ENCODE measurements around the gene TEDC2.
A peak's percentile ranks its signal among the peaks of the same experiment; 100 is the strongest.

Gene TEDC2

DNA sequence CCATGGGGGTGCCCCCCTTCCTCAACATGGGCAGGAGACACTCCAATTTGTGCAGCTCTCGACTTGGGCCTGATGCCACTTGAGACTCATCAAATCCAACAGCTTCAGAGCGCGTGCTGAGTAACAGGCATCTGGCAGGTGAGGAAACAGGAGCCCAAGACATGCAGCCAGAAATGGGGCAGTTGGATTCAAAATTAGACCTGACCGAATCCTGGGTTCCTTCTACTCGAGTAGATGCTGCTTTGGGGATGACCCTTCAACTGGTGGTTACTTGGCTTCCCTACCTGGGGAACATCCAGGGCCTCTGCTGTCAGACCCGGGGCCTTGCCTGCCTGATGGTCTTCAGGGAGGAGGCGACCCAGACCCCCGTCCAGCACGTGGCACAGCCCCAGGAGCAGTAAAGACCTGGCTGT is 10.7 kb downstream of the TEDC2 start:
- no peak for DNase-seq (ENCODE audit: low read depth)
- H3K4me3 ChIP-seq (ENCODE audit: low read depth, low read length), result no peak overlapping the region
- TF ChIP-seq CTCF (IDR thresholded peaks at IDR 0.05; ENCODE audit: low read depth, low read length, missing control alignments), result no peak

- no peak for DNase-seq (ENCODE audit: low read depth)
- no peak for TF ChIP-seq CTCF (IDR thresholded peaks at IDR 0.05; ENCODE audit: low read depth, low read length, missing control alignments)
- H3K4me3 ChIP-seq (ENCODE audit: low read depth, low read length), result no peak within 1 kb of the TSS
These were observed 11.2 kb downstream of the TEDC2 start, which contains the start of gene NTN3 for GRCh38 chr16:2471016-2471652. Gene NTN3 (plus strand): TSS chr16:2471297. CDS start chr16:2471702, 405 bp downstream.

GRCh38 chr16:2471653-2472487 is 12.0 kb downstream of the TEDC2 start:
- no peak for TF ChIP-seq CTCF (IDR thresholded peaks at IDR 0.05; ENCODE audit: low read depth, low read length, missing control alignments)
- DNase-seq (ENCODE audit: low read depth), result no peak
- no peak overlapping the region for H3K4me3 ChIP-seq (ENCODE audit: low read depth, low read length)

- no peak overlapping the region for H3K4me3 ChIP-seq (ENCODE audit: low read depth, low read length)
- TF ChIP-seq CTCF (IDR thresholded peaks at IDR 0.05; ENCODE audit: low read depth, low read length, missing control alignments), result no peak
- DNase-seq (ENCODE audit: low read depth), result no peak
These were observed 12.6 kb downstream of the TEDC2 start for GRCh38 chr16:2472488-2472864.

DNA sequence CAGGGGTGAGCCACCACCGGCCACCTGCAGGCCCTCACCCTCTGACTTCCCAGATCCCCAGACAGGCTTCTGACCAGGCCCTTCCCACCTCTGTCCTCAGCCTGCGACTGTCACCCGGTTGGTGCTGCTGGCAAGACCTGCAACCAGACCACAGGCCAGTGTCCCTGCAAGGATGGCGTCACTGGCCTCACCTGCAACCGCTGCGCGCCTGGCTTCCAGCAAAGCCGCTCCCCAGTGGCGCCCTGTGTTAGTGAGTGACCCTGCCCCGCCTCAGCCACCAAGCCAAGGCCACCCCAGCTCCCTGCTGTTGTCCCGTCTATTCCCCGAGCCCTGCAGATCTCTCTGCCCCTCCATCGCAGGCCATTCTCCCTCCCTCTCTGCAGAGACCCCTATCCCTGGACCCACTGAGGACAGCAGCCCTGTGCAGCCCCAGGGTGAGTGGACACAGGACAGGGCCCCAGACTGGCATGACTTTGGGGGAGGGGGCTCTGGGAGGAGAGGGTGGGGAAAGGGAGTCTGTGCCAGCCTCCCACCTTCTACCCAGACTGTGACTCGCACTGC is 13.1 kb downstream of the TEDC2 start:
- no peak overlapping the region for H3K4me3 ChIP-seq (ENCODE audit: low read depth, low read length)
- TF ChIP-seq CTCF (IDR thresholded peaks at IDR 0.05; ENCODE audit: low read depth, low read length, missing control alignments), result no peak
- DNase-seq (ENCODE audit: low read depth), result no peak

- TF ChIP-seq CTCF (IDR thresholded peaks at IDR 0.05; ENCODE audit: low read depth, low read length, missing control alignments), result no peak
- peak overlapping the region; percentile 37 for H3K4me3 ChIP-seq (ENCODE audit: low read depth, low read length)
- no peak for DNase-seq (ENCODE audit: low read depth)
These were observed 13.6 kb downstream of the TEDC2 start for GRCh38 chr16:2473446-2473926.
